Astrocyte of the cerebellum (primary cell): ENCODE data around the gene GNPDA2.

Experiments
- DNase-seq: peaks from one replicate; pipeline ENCODE4 v3.0.0-alpha.2; 2011; ENCODE audit warnings: low read depth
- H3K4me3 ChIP-seq: 2 replicates; pipeline ENCODE4 v1.5.1; 2011; ENCODE audit warnings: mild to moderate bottlenecking, low read depth, low read length, moderate library complexity
- in situ Hi-C: cut with HindIII; loops from 2 replicates; pipeline ENCODE4 v1.10.0; 2017; ENCODE audit warnings: low sequenced_read_pairs
- TF ChIP-seq, protein P1 (sequence below): IDR thresholded peaks from 2 replicates; pipeline ENCODE4 v1.5.1; 2012; ENCODE audit warnings: low read length, low read depth, moderate library complexity, mild to moderate bottlenecking; ENCODE audit errors: missing control alignments

The GNPDA2 gene

DNA sequence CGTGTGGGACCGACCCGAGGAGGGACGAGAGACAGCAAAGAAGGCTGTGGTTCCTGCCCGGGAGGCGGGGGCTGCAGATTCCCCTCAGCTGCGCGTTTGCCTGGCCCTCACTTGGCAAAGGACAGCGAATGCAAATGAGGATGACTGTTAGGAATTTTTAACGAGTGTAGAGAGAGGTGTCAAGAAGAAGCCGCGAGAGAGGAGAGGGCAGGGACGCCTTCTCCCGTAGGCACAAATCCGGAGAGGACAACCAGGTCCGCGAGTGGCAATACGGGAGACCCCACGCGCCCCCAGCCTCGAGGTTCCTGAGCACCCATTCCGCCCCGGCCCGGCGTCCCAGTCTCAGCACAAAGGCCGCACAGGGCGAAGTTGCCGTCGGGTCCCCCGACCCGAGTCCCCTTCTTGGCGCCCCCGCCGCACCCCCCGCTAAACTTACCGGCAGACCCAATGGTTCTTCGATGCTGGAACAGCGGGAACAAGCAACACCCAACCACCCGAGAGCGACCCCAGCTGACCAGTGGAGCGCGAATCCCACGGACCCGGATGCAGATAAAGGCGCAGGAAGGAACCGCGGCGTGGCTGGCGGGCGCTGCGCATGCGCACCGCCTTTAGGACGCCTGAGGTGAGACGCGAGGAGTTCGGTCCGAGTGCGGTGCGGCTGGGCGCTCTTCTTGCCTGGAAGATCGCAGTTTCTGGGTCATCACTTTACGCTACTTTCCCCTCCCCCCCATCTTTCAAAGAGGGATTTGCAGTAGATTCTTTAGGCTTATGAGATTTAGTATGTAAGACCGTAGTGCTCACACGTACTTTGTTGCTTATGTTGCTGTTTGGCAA lies at the start of gene GNPDA2:
Gene GNPDA2, minus strand, starts transcription at position 519 of the 834 bp plus-strand sequence. CDS start 4,349 bp downstream, outside the sequence.
- H3K4me3 ChIP-seq, result peak within 1 kb of the TSS; percentile 77
- TF ChIP-seq, protein P1, sequence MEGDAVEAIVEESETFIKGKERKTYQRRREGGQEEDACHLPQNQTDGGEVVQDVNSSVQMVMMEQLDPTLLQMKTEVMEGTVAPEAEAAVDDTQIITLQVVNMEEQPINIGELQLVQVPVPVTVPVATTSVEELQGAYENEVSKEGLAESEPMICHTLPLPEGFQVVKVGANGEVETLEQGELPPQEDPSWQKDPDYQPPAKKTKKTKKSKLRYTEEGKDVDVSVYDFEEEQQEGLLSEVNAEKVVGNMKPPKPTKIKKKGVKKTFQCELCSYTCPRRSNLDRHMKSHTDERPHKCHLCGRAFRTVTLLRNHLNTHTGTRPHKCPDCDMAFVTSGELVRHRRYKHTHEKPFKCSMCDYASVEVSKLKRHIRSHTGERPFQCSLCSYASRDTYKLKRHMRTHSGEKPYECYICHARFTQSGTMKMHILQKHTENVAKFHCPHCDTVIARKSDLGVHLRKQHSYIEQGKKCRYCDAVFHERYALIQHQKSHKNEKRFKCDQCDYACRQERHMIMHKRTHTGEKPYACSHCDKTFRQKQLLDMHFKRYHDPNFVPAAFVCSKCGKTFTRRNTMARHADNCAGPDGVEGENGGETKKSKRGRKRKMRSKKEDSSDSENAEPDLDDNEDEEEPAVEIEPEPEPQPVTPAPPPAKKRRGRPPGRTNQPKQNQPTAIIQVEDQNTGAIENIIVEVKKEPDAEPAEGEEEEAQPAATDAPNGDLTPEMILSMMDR, result peak; percentile 29
- in situ Hi-C loops, result no loop called here
- DNase-seq, result peak; percentile 69

- H3K4me3 ChIP-seq, result no peak overlapping the region
- DNase-seq, result no peak
- in situ Hi-C loops, result no loop called here
- TF ChIP-seq, protein P1, result no peak
These were observed 46.0 kb upstream of the GNPDA2 start for GRCh38 chr4:44772340-44772739.

- TF ChIP-seq, protein P1, result no peak
- in situ Hi-C loops, result no loop called here
- DNase-seq, result no peak
- H3K4me3 ChIP-seq, result no peak overlapping the region
These were observed 45.4 kb upstream of the GNPDA2 start for GRCh38 chr4:44771789-44772188.

- TF ChIP-seq, protein P1, result no peak
- no peak for DNase-seq
- no peak overlapping the region for H3K4me3 ChIP-seq
- in situ Hi-C loops, result no loop called here
These were observed 40.1 kb upstream of the GNPDA2 start for GRCh38 chr4:44766453-44766852.

- in situ Hi-C loops, result no loop called here
- H3K4me3 ChIP-seq, result no peak overlapping the region
- DNase-seq, result no peak
- TF ChIP-seq, protein P1, result no peak
These were observed 38.8 kb upstream of the GNPDA2 start for GRCh38 chr4:44765116-44765515.

DNA sequence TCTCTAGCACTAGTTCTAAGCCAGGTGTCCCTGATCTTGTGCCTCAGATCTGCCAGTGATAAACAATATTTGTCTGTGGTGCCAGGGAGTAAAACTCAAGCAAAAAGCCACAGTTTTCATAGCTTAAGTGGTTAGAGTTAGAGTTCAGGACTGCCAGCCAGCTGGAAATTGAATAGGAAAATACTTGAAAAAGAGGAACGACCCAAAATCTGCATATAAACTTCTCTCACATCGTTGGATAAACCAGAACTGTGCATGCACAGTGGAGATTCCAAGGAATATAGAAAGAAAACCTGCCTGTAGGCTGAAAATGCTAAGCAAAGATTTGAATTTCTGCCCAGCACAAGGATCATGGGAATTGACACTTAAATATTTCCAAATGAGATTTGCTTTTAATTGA lies 35.0 kb upstream of the GNPDA2 start:
- in situ Hi-C loops, result no loop called here
- no peak overlapping the region for H3K4me3 ChIP-seq
- TF ChIP-seq, protein P1, result no peak
- no peak for DNase-seq
